Fibroblast of mammary gland (primary cell): ENCODE results near the gene EMP1.

Experiments
- DNase-seq: peaks from one replicate; pipeline ENCODE4 v3.0.0-alpha.2; 2010; ENCODE audit warnings: low read depth
- H3K4me3 ChIP-seq: 2 replicates; pipeline ENCODE4 v1.5.1; 2011; ENCODE audit warnings: low read depth, mild to moderate bottlenecking, low read length, moderate library complexity; ENCODE audit not compliant: control insufficient read depth
- CTCF ChIP-seq: conservative IDR thresholded peaks from 2 replicates; pipeline ENCODE4 v1.5.1; 2011; ENCODE audit warnings: low read depth, low read length, inconsistent platforms; ENCODE audit not compliant: control insufficient read depth, insufficient read depth

The EMP1 gene

DNA sequence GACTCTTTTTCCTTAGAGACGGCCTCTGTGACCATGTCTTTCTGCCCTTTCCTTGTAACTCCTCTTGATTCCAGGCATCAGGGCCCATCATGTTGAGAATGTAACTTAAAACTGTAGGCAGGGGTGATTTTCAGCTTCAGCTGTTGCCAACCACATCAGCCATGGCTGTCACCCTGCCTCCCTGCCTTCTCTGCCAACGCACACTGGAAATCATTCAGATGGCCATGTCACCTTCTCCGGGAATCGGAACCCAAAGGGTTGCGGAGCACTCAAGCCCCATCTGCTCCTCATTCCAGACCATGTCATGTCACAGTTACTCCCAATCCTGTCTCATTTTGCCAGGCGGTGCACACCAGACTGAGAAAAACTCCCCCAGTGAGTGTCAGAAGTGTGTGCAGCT lies 72.1 kb downstream of the EMP1 start:
- no peak for DNase-seq
- H3K4me3 ChIP-seq, result no peak overlapping the region
- no peak for TF ChIP-seq CTCF
